ENCODE results near the gene BHLHA15.

DNA sequence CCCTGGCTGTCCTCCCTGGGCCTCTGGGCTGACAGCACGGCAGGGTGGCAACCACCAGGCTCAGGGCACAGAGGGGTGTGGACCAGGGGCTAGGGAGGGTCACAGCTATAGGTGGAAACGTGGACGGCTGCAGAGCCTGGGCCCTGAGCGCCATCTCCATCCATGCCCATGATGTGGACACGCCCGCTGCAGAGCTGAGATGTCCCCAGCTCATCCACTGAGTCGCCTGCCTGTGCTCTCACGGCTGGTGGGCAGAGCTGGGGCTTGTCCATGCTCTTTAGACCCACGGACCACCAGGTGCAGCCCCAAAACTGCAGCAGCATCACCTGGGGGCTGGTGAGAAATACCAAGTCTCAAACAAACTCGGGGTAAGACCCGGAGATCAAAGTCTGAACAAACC, 24.7 kb downstream of the BHLHA15 start:
- no peak for TF ChIP-seq CTBP1 (IDR thresholded peaks at IDR 0.05; ENCODE audit: borderline replicate concordance)
- no peak for TF ChIP-seq TARDBP (IDR thresholded peaks at IDR 0.05)
- TF ChIP-seq HDGF (IDR thresholded peaks at IDR 0.05; ENCODE audit: borderline replicate concordance): no peak
- no peak for TF ChIP-seq FOXM1 (IDR thresholded peaks at IDR 0.05; ENCODE audit: borderline replicate concordance)
- no peak for TF ChIP-seq FOXK2 (IDR thresholded peaks at IDR 0.05)
